ENCODE data around the gene DENND4A. TPM values are rescaled to one million over a fixed set of nuclear protein-coding genes. Genes with fewer than 3 reads are reported as not detected.
"Not testable (repeated sequence)": the region's sequence is repeated elsewhere in the genome, so short reads cannot be mapped to it uniquely, and the experiment has no call there.

DENND4A gene
- total and polyA plus RNA-seq, 9 donors = 10.2 to 63.9 (median 50.2) TPM

DNA sequence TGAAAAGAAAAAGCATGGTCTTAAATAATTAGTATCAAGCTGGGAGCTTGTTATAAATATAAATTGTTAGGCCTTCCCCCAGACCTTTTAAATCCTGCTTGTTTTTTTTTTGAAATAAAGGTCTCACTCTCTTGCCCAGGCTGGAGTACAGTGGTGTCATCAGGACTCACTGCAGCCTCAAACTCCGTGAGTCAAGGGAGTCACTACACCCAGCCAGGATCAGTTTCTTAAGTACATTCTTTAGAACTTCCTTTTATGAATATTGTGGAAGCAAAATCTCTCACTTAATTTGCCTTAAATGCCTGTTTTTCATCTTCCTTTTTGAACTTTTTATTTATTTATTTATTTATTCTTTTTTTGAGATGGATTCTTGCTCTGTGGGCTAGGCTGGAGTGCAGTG, 20.8 kb upstream of the DENND4A start:
- Histone ChIP-seq H3K4me3 (no peak overlapping the region), H3K9me3 (no peaks in the 10 kb centered on the region), H3K4me1 (ENCODE audit: insufficient read depth) (no peaks in the 10 kb centered on the region), H3K36me3 (no peaks in the 10 kb centered on the region), H3K27ac (no peak overlapping the region), H3K27me3 (no peaks in the 10 kb centered on the region)
- intact Hi-C loops (cut with DNase I) = no loop called here
- TF ChIP-seq EP300 (IDR thresholded peaks at IDR 0.05) (no peak), POLR2A (IDR thresholded peaks at IDR 0.05) (no peak)
- TF ChIP-seq, protein P1, sequence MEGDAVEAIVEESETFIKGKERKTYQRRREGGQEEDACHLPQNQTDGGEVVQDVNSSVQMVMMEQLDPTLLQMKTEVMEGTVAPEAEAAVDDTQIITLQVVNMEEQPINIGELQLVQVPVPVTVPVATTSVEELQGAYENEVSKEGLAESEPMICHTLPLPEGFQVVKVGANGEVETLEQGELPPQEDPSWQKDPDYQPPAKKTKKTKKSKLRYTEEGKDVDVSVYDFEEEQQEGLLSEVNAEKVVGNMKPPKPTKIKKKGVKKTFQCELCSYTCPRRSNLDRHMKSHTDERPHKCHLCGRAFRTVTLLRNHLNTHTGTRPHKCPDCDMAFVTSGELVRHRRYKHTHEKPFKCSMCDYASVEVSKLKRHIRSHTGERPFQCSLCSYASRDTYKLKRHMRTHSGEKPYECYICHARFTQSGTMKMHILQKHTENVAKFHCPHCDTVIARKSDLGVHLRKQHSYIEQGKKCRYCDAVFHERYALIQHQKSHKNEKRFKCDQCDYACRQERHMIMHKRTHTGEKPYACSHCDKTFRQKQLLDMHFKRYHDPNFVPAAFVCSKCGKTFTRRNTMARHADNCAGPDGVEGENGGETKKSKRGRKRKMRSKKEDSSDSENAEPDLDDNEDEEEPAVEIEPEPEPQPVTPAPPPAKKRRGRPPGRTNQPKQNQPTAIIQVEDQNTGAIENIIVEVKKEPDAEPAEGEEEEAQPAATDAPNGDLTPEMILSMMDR (IDR thresholded peaks at IDR 0.05) = no peak
- 79 to 97% (median 90%) methylated on average over 1 of the region's 1 CpG for WGBS, 3 donors
- no peak for DNase-seq

DNA sequence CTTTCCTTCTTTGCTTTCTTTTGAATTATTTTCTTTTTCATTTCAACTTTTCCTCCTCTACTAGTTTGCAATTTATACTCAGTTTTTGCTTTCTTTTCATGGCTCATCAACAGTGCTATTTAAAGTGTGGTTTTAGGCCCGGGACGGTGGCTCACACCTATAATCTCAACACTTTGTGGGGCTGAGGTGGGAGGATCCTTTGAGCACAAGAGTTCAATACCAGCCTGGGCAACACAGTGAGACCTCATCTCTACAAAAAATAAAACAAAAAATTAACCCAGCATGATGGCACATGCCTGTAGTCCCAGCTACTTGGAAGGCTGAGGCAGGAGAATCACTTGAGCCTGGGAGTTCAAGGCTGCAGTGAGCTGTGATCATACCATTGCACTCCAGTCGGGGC, 20.4 kb upstream of the DENND4A start:
- Histone ChIP-seq H3K4me1 (ENCODE audit: insufficient read depth) (no peaks in the 10 kb centered on the region), H3K27ac (no peak overlapping the region), H3K9me3 (no peaks in the 10 kb centered on the region), H3K36me3 (no peaks in the 10 kb centered on the region), H3K27me3 (no peaks in the 10 kb centered on the region), H3K4me3 (no peak overlapping the region)
- DNase-seq = no peak
- intact Hi-C loops (cut with DNase I) = no loop called here
- 59 to 94% (median 79%) methylated on average over 3 of the region's 3 CpGs for WGBS, 3 donors
- TF ChIP-seq, protein P1 (IDR thresholded peaks at IDR 0.05) = no peak
- TF ChIP-seq EP300 (IDR thresholded peaks at IDR 0.05) (no peak), POLR2A (IDR thresholded peaks at IDR 0.05) (no peak)

DNA sequence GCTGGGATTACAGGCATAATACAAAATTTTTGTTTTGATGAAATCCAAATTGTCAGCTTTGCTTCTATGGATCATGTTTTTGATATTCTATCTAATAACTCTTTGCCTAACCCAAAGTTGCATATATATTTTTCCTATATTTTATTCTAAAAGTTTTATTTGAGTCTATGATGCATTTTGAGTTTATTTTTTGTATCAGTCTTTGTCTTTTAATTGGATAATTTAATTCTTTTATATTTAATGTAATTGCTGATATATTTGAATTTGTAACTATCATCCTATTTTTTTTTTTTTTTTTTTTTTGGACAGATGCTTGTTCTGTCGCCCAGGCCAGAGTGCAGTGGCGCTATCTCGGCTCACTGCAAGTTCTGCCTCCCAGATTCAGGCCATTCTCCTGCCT, 19.7 kb upstream of the DENND4A start:
- no peaks in the 10 kb centered on the region for H3K9me3 ChIP-seq
- TF ChIP-seq EP300 (IDR thresholded peaks at IDR 0.05) = no peak
- no peak for TF ChIP-seq POLR2A (IDR thresholded peaks at IDR 0.05)
- TF ChIP-seq, protein P1 (IDR thresholded peaks at IDR 0.05) = no peak
- H3K4me3 ChIP-seq = no peak overlapping the region
- H3K36me3 ChIP-seq = no peaks in the 10 kb centered on the region
- intact Hi-C loops (cut with DNase I) = no loop called here
- no peak overlapping the region for H3K27ac ChIP-seq
- 97 to 99% (median 98%) methylated on average over 3 of the region's 3 CpGs for WGBS, 3 donors
- no peaks in the 10 kb centered on the region for H3K4me1 ChIP-seq (ENCODE audit: insufficient read depth)
- no peak for DNase-seq
- H3K27me3 ChIP-seq = no peaks in the 10 kb centered on the region

DNA sequence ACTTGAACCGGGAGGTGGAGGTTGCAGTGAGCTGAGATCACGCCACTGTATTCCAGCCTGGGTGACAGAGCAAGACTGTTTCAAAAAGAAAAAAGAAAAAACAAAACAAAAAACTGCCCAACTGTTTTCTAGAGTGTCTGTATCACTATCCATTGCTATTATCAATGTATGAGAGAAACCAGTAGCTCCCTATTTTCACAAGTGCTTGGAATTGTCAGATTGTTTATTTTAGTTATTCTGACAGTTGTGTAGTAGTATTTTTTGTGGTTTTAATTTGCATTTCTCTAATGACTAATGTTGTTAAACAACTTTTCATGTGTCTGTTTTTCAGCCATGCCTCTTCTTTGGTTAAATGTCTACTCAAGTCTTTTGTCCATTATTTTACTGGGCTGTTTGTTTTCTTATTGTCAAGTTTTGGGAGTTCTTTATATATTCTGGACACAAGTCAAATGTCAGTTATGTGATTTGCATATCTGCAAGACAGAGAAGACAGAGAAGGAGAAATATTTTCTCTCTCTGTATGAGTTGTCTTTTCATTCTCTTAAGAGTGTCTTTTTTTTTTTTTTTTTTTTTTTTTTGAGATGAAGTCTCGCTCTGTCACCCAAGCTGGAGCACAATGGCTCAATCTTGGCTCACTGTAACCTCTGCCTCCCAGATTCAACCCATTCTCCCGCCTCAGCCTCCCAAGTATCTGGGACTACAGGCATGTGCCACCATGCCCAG, 19.1 kb upstream of the DENND4A start:
- H3K36me3 ChIP-seq; H3K27me3 ChIP-seq; DNase-seq; H3K9me3 ChIP-seq; H3K4me1 ChIP-seq (ENCODE audit: insufficient read depth); H3K27ac ChIP-seq; intact Hi-C loops (cut with DNase I); H3K4me3 ChIP-seq: not testable (repeated sequence)
- 91 to 96% (median 92%) methylated on average over 4 of the region's 4 CpGs for WGBS, 3 donors

DNA sequence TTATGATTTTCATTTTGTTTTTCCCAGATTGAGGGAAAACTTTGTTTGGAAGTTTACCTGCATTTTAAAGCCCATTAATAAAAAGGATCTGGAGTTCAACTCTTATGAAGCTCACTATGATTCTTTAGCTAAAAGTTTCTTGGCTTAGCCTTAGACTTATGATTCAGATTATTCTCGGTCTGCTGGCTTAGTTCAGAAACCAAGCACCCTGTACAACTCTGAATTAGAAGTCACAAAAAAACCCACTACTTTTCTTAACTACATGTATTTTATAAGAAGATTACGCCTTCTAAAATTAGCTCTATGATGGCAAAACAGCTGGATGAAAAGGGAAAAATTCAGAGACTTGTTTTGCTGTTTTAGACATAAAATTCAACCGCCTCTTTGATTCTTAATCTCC, 14.3 kb upstream of the DENND4A start:
- no peaks in the 10 kb centered on the region for H3K36me3 ChIP-seq
- H3K4me3 ChIP-seq = no peak overlapping the region
- WGBS, 3 donors = 22 to 36% (median 24%) methylated on average over 3 of the region's 3 CpGs
- TF ChIP-seq POLR2A (IDR thresholded peaks at IDR 0.05) (no peak), EP300 (IDR thresholded peaks at IDR 0.05) (no peak)
- TF ChIP-seq, protein P1 (IDR thresholded peaks at IDR 0.05) = no peak
- no peaks in the 10 kb centered on the region for H3K9me3 ChIP-seq
- no peaks in the 10 kb centered on the region for H3K27me3 ChIP-seq
- intact Hi-C loops (cut with DNase I) = no loop called here
- peaks cover 4% of the 10 kb centered on the region for H3K4me1 ChIP-seq (ENCODE audit: insufficient read depth)
- H3K27ac ChIP-seq = no peak overlapping the region
- no peak for DNase-seq
